H1 (cell line): ENCODE results near the gene USH1C. TPM values are rescaled to one million over a fixed set of nuclear protein-coding genes. Genes with fewer than 3 reads are reported as not detected.

Experiments used
- BACH1 ChIP-seq: IDR thresholded peaks from 2 replicates; pipeline ENCODE4 v1.6.1; 2012; ENCODE audit warnings: low read length, improper control_type of control experiment
- CREB1 ChIP-seq: IDR thresholded peaks from 2 replicates; pipeline ENCODE4 v1.6.1; 2012; ENCODE audit warnings: inconsistent platforms
- PHF8 ChIP-seq: fragments of 200-600 bp; sonication (generic); conservative IDR thresholded peaks from 2 replicates; pipeline ENCODE4 v1.7.1; 2012; ENCODE audit warnings: low read depth, mild to moderate bottlenecking, inconsistent platforms, low read length, moderate library complexity
- polyA plus RNA-seq, 7 experiments: library from polyadenylated mRNA; depleted of rRNA in 3 of 7; stranded (reverse) in 5 of 7; unstranded in 2 of 7; fragments of >200 nt in 5 of 7; fragments of 200-250 nt in 2 of 7; gene quantifications; 1 replicate in 5 of 7; 2 replicates in 1 of 7; 4 replicates in 1 of 7; pipeline versions ENCODE4 v1.2.1 to v1.2.3, GENCODE V29; 2011 to 2013; ENCODE audit warnings: missing spikeins in 2 of 7, mixed read lengths in 2 of 7
- total RNA-seq: library from RNA; stranded (reverse); fragmentation: NEBNext Ultra II Directional; extraction: Animal tissue kit (Norgen Biotek cat#: 25700); gene quantifications from 2 replicates; pipeline ENCODE4 v1.2.1, GENCODE V29; 2021

The USH1C gene
- total and polyA plus RNA-seq, 2 of the 8 experiments (the other 6 are each of a cell fraction or from before 2014, with no cell fraction given) = 1.3 to 1.6 TPM

DNA sequence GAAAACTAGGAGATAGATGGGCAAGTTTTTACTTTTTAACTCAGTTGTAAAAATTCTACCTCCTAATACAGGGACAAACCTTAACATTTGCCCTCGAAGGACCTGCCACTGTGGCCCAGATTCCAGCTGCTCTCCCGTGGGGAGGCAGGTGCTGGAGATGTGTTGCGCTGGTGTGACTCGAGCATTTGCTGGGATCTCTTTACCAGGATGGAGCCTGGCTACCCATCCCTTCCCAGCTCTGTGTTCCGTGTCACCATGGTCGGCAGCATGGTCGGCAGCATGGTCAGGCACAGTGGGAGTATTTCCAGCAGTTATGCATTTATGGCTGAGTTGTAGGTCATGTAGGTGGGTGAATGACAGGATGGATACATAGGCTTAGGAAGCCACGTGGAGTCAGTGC, 44.0 kb upstream of the USH1C start (continued):
- TF ChIP-seq CREB1 (no peak), PHF8 (no peak), BACH1 (no peak)
